ENCODE measurements around the gene PSMC1. TPM values are rescaled to one million over a fixed set of nuclear protein-coding genes. Genes with fewer than 3 reads are reported as not detected.

Gene PSMC1
- total RNA-seq, 2 experiments from 2014 or later, result 107 to 108 TPM

GRCh38 chr14:90277581-90278198 is 21.3 kb downstream of the PSMC1 start:
- H3K4me3 Mint-ChIP-seq, result no peak overlapping the region
- POLR2A ChIA-PET, result interaction anchor here (1.2 kb wide), 1 partner anchor 129 kb away, joined by 3 read pairs; no protein-coding TSS in a partner anchor
- peaks cover 22% of the 10 kb centered on the region for H3K4me1 Mint-ChIP-seq (ENCODE audit: low read depth)
- no peak for DNase-seq
- CTCF ChIA-PET, result interaction anchor here (1.4 kb wide), 1 partner anchor 10 kb away, joined by 3 read pairs; no protein-coding TSS in a partner anchor
- no peaks in the 10 kb centered on the region for H3K9me3 Mint-ChIP-seq
- H3K36me3 Mint-ChIP-seq, result peaks cover 14% of the 10 kb centered on the region
- no peaks in the 10 kb centered on the region for H3K27me3 Mint-ChIP-seq
- intact Hi-C loops (cut with micrococcal nuclease), result no loop called here
- no peak overlapping the region for H3K27ac Mint-ChIP-seq

DNA sequence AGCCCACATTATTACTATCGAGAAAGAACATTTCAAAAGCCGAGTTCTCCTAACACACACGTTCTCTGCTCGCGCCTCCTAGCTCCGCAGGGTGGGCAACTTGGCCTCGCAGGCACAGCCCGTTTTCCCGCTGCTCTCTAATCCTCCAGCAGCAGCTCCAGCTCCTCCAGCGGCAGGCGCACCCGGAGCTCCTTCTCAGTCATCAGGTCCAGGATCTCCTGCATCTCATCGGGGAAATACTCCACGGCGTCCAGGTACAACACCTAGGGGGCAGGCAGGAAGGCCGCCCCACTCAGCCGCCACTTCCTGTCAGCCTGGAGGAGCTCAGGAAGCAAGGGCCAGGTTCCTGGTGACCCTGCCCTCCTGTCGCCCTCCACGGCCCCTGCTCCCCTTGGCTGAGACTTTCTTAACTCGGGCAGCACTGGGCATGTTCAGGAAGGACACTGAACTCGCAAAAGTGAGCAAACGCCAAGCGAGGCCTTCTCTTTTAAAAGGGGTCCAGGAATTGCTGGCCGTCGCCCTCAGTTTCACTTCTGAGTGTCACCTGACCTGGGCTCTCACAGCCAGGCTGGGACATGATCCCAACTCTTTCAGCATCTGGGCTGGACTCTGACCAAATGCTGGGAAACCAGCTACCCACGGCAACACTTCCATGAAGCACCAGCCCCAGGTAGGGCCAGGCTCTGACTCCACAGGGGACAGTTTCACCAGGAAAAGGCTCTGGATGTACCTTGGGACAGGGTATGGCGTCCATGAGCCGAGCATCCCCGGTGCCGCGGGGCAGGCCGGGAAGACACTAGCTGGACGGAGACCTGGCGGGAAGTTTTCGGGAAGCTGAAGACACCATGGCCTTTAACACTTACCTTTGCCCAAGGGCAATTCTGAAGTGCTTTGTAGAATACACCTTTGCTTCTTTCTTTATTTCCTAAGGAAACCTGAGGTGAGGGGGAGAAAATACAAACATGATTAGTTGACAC is 22.1 kb downstream of the PSMC1 start:
- ChIA-PET POLR2A (interaction anchor here (1.2 kb wide), 1 partner anchor 128 kb away, joined by 3 read pairs; no protein-coding TSS in a partner anchor), CTCF (interaction anchor here (1.4 kb wide), 1 partner anchor 9 kb away, joined by 3 read pairs; no protein-coding TSS in a partner anchor)
- Mint-ChIP-seq H3K4me1 (ENCODE audit: low read depth) (peaks cover 22% of the 10 kb centered on the region), H3K4me3 (no peak overlapping the region), H3K9me3 (no peaks in the 10 kb centered on the region), H3K27me3 (no peaks in the 10 kb centered on the region), H3K36me3 (peaks cover 11% of the 10 kb centered on the region), H3K27ac (no peak overlapping the region)
- intact Hi-C loops (cut with micrococcal nuclease), result no loop called here
- DNase-seq, result no peak

DNA sequence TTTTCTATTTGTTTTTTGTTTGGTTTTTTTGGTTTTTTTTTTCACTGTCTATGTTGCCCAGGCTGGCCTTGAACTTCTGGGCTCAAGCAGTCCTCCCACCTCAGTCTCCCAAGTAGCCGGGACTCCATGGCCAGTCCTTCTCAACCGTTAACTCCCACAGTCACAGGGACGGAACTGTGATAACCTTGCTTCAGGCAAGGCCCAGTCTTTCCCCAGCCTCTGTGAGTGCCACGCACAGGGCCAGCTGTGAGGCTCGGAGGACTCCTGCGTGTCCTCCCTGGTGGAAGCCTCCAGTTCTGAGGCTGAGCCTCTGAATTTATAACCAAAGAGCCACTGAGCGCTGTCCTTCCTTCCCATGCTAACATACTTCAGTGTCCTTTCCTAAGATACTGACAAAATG is 23.7 kb downstream of the PSMC1 start:
- no peak for DNase-seq
- no peak overlapping the region for H3K27ac Mint-ChIP-seq

GRCh38 chr14:90281261-90281660 is 24.9 kb downstream of the PSMC1 start:
- intact Hi-C loops (cut with micrococcal nuclease), result no loop called here
- H3K36me3 Mint-ChIP-seq, result peaks cover 14% of the 10 kb centered on the region
- H3K27ac Mint-ChIP-seq, result no peak overlapping the region
- H3K4me3 Mint-ChIP-seq, result no peak overlapping the region
- no peaks in the 10 kb centered on the region for H3K27me3 Mint-ChIP-seq
- peaks cover 5% of the 10 kb centered on the region for H3K4me1 Mint-ChIP-seq (ENCODE audit: low read depth)
- H3K9me3 Mint-ChIP-seq, result no peaks in the 10 kb centered on the region
- no peak for DNase-seq
- ChIA-PET POLR2A (interaction anchor here (1.3 kb wide), 1 partner anchor 119 kb away, joined by 4 read pairs; no protein-coding TSS in a partner anchor), CTCF (interaction anchor here (0.6 to 1.4 kb wide), 3 partner anchors 9 to 135 kb away, joined by 3 read pairs; no protein-coding TSS in a partner anchor)

More for the DNA sequence above, 23.7 kb downstream of the PSMC1 start:
- CTCF ChIA-PET, result no interaction called here
- Mint-ChIP-seq H3K36me3 (peaks cover 8% of the 10 kb centered on the region), H3K4me3 (no peak overlapping the region), H3K9me3 (no peaks in the 10 kb centered on the region), H3K27me3 (no peaks in the 10 kb centered on the region), H3K4me1 (ENCODE audit: low read depth) (peaks cover 14% of the 10 kb centered on the region)
- intact Hi-C loops (cut with micrococcal nuclease), result no loop called here
- POLR2A ChIA-PET, result no interaction called here

GRCh38 chr14:90281756-90282155 is 25.4 kb downstream of the PSMC1 start:
- H3K9me3 Mint-ChIP-seq, result no peaks in the 10 kb centered on the region
- no peak for DNase-seq
- H3K4me3 Mint-ChIP-seq, result no peak overlapping the region
- CTCF ChIA-PET, result interaction anchor here (0.6 to 1.4 kb wide), 3 partner anchors 9 to 135 kb away, joined by 3 read pairs; no protein-coding TSS in a partner anchor
- POLR2A ChIA-PET, result interaction anchor here (1.3 kb wide), 1 partner anchor 118 kb away, joined by 4 read pairs; no protein-coding TSS in a partner anchor
- no peak overlapping the region for H3K27ac Mint-ChIP-seq
- peaks cover under 1% of the 10 kb centered on the region for H3K4me1 Mint-ChIP-seq (ENCODE audit: low read depth)
- intact Hi-C loops (cut with micrococcal nuclease), result no loop called here
- peaks cover 15% of the 10 kb centered on the region for H3K36me3 Mint-ChIP-seq
- no peaks in the 10 kb centered on the region for H3K27me3 Mint-ChIP-seq

GRCh38 chr14:90287791-90288190 is 31.4 kb downstream of the PSMC1 start:
- H3K27ac Mint-ChIP-seq, result no peak overlapping the region
- CTCF ChIA-PET, result interaction anchor here (0.6 to 1.7 kb wide), 3 partner anchors 10 to 410 kb away, joined by 3 read pairs; no protein-coding TSS in a partner anchor
- POLR2A ChIA-PET, result interaction anchor here (1.1 kb wide), 1 partner anchor 12 kb away, joined by 3 read pairs; no protein-coding TSS in a partner anchor
- no peak for DNase-seq
- H3K36me3 Mint-ChIP-seq, result peaks cover 31% of the 10 kb centered on the region
- H3K4me3 Mint-ChIP-seq, result no peak overlapping the region
- intact Hi-C loops (cut with micrococcal nuclease), result no loop called here
- H3K9me3 Mint-ChIP-seq, result no peaks in the 10 kb centered on the region
- no peaks in the 10 kb centered on the region for H3K27me3 Mint-ChIP-seq
- no peaks in the 10 kb centered on the region for H3K4me1 Mint-ChIP-seq (ENCODE audit: low read depth)

- Mint-ChIP-seq H3K27ac (no peak overlapping the region), H3K9me3 (no peaks in the 10 kb centered on the region), H3K27me3 (no peaks in the 10 kb centered on the region), H3K36me3 (peaks cover 31% of the 10 kb centered on the region), H3K4me1 (ENCODE audit: low read depth) (no peaks in the 10 kb centered on the region), H3K4me3 (no peak overlapping the region)
- ChIA-PET CTCF (interaction anchor here (0.7 to 2.2 kb wide), 9 partner anchors 13 to 470 kb away, joined by 3 to 8 read pairs (median 4); no protein-coding TSS in a partner anchor), POLR2A (no interaction called here)
- intact Hi-C loops (cut with micrococcal nuclease), result no loop called here
- no peak for DNase-seq
Observed at GRCh38 chr14:90288651-90289355, 32.5 kb downstream of the PSMC1 start.

DNA sequence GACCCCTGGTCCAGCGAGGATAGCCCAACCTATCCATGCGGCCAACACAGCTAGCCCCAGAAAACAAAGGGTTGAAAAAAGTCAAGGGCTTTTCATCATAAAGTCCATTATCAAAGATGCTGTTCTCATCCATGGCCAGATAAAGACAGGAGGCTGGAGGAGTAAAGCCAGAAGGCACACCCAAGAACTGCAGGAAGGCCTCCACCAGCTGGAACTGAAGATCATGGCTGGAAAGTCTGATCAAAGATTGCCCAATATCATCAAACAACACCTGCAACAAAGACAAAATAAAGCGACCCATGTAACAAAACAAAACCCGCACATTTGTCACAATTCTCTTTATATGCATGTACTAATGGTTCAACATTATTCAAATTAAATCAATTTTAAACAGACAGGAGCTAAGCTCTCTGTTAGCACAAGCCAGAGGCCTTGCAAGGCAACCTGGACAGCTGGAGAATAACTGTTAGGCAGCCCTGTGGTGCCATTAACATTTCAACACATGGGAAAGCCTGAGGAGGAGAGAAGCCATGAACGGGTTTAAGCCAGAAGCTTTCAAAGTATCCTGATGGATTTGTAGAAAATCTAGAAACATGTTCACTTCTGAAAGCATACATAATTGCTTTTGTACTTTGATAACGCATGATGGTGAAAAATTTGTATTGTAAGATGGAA is 34.1 kb downstream of the PSMC1 start:
- no peaks in the 10 kb centered on the region for H3K9me3 Mint-ChIP-seq
- peaks cover 33% of the 10 kb centered on the region for H3K36me3 Mint-ChIP-seq
- POLR2A ChIA-PET, result no interaction called here
- no peaks in the 10 kb centered on the region for H3K4me1 Mint-ChIP-seq (ENCODE audit: low read depth)
- H3K4me3 Mint-ChIP-seq, result no peak overlapping the region
- DNase-seq, result no peak
- CTCF ChIA-PET, result interaction anchor here (1.3 to 2.2 kb wide), 3 partner anchors 9 to 406 kb away, joined by 3 to 8 read pairs (median 6); no protein-coding TSS in a partner anchor
- intact Hi-C loops (cut with micrococcal nuclease), result no loop called here
- no peaks in the 10 kb centered on the region for H3K27me3 Mint-ChIP-seq
- no peak overlapping the region for H3K27ac Mint-ChIP-seq

- Mint-ChIP-seq H3K27me3 (no peaks in the 10 kb centered on the region), H3K36me3 (peaks cover 32% of the 10 kb centered on the region)
Observed at GRCh38 chr14:90291699-90292098, 35.3 kb downstream of the PSMC1 start.

GRCh38 chr14:90293766-90294730 is 37.7 kb downstream of the PSMC1 start:
- no peak overlapping the region for H3K27ac Mint-ChIP-seq
- POLR2A ChIA-PET, result no interaction called here
- H3K9me3 Mint-ChIP-seq, result no peaks in the 10 kb centered on the region
- H3K36me3 Mint-ChIP-seq, result peaks cover 25% of the 10 kb centered on the region
- intact Hi-C loops (cut with micrococcal nuclease), result no loop called here
- no peak for DNase-seq
- CTCF ChIA-PET, result interaction anchor here (0.6 kb wide), 1 partner anchor 255 kb away, joined by 4 read pairs; no protein-coding TSS in a partner anchor
- H3K4me1 Mint-ChIP-seq (ENCODE audit: low read depth), result no peaks in the 10 kb centered on the region
- H3K4me3 Mint-ChIP-seq, result no peak overlapping the region
- H3K27me3 Mint-ChIP-seq, result no peaks in the 10 kb centered on the region

More at GRCh38 chr14:90291699-90292098, 35.3 kb downstream of the PSMC1 start:
- ChIA-PET POLR2A (no interaction called here), CTCF (interaction anchor here (1.1 to 1.4 kb wide), 2 partner anchors 10 kb away, joined by 3 to 4 read pairs; no protein-coding TSS in a partner anchor)
- no peak for DNase-seq
- no peaks in the 10 kb centered on the region for H3K9me3 Mint-ChIP-seq
- intact Hi-C loops (cut with micrococcal nuclease), result no loop called here
- no peak overlapping the region for H3K4me3 Mint-ChIP-seq
- H3K4me1 Mint-ChIP-seq (ENCODE audit: low read depth), result no peaks in the 10 kb centered on the region
- H3K27ac Mint-ChIP-seq, result no peak overlapping the region

Data from activated CD4-positive, alpha-beta memory T cell treated with anti-CD3 and anti-CD28 coated beads for 36 hours (primary cell).